GM12873 (cell line): Measurements from ENCODE around the gene ELMO2.

ENCODE experiments used
- TF ChIP-seq, protein P1 (sequence below): IDR thresholded peaks from 2 replicates; pipeline ENCODE4 v1.5.1; 2012; ENCODE audit warnings: low read depth, mild to moderate bottlenecking, moderate library complexity, low read length, control low read depth; ENCODE audit not compliant: insufficient read depth; ENCODE audit errors: missing control alignments

ELMO2 gene

DNA sequence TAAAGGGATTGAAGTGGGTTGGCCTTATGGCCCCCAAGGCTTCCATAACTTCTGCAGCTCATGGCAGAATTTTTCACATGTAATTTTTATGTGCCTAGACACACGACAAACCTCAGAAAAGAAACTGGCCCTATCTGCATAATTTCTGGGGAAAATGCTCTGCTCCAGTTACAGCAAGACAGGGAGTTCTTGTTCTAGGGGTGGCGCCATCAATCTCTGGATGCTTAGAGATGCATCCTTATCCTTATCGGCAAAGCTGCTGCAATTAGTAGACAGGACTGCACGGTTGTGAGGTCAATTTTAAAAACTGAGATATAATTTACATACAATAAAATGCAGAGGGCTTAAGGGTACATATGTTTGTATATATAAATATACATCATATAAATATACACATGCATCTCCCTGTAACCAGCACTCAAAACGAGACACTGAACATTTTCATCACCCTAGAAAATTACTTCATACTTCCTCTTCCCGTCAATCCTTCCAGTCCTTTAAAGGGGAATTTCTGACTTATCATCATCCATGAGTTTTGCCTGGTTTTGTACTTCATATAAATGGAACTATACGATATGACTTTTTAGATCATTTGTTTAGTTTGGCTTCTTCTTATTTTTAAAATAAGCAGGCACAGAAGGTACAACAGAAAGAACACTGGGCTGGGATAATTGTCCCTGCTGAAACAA lies 10.2 kb downstream of the ELMO2 start:
- TF ChIP-seq, protein P1, sequence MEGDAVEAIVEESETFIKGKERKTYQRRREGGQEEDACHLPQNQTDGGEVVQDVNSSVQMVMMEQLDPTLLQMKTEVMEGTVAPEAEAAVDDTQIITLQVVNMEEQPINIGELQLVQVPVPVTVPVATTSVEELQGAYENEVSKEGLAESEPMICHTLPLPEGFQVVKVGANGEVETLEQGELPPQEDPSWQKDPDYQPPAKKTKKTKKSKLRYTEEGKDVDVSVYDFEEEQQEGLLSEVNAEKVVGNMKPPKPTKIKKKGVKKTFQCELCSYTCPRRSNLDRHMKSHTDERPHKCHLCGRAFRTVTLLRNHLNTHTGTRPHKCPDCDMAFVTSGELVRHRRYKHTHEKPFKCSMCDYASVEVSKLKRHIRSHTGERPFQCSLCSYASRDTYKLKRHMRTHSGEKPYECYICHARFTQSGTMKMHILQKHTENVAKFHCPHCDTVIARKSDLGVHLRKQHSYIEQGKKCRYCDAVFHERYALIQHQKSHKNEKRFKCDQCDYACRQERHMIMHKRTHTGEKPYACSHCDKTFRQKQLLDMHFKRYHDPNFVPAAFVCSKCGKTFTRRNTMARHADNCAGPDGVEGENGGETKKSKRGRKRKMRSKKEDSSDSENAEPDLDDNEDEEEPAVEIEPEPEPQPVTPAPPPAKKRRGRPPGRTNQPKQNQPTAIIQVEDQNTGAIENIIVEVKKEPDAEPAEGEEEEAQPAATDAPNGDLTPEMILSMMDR = no peak

DNA sequence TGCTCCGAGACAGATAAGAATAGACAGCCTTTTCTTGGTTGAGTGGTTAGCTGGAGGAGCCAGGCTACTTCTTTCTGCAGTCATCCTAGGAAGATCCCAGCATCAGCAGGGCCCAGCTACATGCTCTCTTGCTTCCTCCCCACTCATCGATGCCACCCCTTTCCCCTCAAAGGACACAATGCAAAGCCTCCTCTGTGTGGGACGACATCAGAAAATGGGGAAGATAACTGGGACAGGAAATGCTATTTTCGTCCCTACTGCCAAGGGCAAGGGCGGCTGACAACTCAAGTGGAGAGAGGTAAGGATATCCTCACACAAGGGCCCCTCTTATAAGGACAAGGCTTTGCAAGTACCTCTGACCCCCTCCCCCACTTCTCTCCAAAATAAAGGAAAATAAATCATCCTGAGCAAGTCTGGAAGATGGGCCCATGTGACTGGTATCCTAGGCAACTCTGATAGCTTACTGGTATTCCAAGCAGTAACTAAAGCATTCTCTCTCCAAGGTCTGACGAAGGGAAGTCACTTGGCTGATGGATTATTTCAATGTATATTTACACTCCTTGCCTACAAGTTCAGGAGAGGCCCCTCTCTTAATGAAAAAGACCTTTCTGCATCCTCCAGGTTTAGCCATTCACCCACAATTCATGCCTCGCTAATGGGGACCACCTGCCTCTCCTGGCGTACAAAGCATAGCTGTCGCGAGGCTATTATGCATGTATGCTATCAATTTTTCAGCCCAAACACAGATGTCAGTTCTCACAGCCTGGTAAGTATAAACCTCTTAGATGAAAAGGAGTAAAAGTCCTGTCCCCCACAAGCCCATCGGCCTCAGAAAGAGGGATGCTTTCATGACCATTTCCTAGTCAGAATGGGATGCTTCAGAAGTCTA lies 11.3 kb downstream of the ELMO2 start:
- TF ChIP-seq, protein P1 = no peak

DNA sequence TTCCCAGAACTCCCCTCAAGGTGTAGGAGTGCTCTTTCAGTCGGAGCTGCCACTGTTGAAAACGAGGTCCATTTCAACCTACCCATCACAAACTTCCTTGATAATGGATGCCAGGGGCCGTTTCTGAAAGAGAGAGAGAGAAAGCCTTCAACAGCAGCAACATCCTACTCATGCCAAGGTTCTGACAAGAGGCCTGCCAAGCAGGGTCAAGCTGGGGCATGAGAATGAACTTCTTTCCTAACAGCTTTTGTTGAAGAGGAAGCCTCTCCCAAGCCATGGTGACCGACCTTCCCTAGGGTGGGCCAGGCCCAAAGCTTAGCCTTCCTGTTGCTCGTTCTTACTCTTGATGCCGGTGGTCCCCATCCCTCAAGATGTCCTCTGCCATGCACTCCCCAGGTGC lies 12.4 kb downstream of the ELMO2 start:
- TF ChIP-seq, protein P1 = no peak

DNA sequence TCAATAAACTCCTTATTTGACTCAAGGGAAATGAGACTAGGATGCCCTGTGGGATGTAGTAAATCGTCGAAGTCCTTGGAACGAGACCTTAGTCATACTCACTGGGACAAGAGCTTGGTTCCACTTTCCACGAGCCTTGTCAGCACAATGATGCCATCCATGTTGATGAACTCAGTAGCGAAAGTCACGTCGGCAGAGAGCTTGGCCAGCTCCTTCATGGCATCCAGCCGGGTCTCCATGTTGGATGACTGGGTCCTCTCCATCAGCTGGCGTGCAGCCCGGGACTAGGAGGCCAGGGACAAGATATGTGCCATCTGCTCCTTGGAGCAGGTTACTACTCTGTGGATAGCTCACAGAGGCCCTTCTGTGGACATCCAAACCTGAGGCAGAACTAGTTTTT lies 17.5 kb downstream of the ELMO2 start:
- TF ChIP-seq, protein P1 = no peak

DNA sequence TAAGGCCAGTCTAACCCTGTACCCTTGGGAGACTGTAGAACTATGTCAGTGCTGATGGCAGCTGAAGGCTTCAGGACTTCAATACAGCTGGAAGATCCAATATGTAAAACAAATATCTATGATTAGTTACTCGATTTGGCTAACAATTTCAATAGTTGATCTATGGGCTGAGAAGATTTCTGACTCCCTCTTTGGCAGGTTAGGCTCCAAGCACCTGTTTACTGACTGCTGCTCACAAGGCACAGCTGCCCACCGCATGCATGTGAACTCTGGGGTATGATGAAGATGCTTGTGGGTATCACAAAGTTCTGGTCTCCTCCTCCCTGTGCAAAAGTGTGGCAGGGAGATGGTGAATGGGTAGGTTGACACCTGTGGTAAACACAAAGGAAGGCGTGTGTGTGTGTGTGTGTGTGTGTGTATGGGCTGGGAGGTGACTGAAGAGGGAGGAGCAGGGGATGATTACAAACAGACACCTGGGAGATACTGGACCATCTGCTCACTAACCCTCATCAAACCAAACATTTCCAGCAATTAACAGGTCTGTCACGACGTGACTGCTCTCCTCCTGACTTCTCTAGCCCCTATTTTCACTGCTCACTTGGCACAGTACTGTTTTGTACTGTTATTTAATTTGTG lies 18.1 kb downstream of the ELMO2 start:
- TF ChIP-seq, protein P1 = no peak

DNA sequence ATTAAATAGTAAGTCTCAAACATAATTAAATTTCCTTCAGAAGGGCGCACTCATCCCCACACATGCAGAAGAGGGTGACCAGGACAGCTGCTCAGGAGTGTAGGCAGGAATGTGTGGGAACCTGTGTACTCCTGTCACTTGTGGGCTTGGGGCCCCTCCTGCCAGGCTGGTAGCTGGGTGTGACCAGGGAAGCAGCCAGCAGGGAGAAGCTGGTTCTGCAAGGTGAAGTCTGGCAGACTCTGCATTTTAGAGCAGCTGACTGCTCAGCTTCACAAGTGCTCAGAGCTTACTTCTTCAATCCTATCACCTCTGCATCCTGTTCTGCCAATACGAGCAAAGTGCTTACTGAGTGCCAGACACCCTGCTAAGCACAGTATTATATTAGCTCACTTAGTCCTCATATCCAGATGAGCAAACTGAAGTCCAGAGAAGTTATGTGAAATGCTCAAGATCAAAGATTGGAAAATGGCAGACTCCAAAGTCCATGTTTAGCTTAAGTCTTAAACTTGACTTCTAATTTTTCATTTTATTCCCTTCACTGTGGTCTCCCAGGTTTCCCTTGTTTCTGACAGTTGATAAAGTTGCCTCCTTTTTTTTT lies 27.9 kb downstream of the ELMO2 start:
- TF ChIP-seq, protein P1 = no peak

DNA sequence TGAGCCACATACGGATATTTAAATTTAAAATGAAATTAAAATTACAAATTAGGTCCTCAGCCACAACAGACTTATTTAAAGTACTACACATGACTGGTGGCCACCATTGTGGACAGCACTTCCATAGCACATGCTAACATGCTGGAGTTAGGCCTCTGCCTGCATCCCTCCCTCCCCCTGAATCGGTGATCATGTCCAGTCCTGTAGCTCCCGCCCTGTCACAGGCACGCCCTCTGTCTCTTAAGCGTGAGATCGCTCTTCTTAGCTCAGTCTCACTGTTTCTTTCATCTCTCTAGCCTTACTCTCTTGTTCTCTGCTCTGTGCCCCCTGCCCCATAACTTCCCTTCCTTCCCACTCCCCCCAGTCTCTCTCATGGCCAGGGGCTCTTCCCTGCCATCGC lies 28.9 kb downstream of the ELMO2 start:
- TF ChIP-seq, protein P1 = no peak
